Colonic mucosa (tissue), 4 donors: Measurements from ENCODE around the gene MRM2. TPM values are rescaled to one million over a fixed set of nuclear protein-coding genes. Genes with fewer than 3 reads are reported as not detected.

ENCODE experiments used
- DNase-seq: peaks from one replicate; pipeline ENCODE4 v3.0.0-alpha.2; 2020
- H3K27ac ChIP-seq: fragments of 200-600 bp; one replicate; pipeline ENCODE4 v1.8.0; 2021
- H3K27me3 ChIP-seq: fragments of 200-600 bp; one replicate; pipeline ENCODE4 v1.8.0; 2021
- H3K36me3 ChIP-seq: fragments of 200-600 bp; one replicate; pipeline ENCODE4 v1.8.0; 2021
- H3K4me1 ChIP-seq: fragments of 200-600 bp; one replicate; pipeline ENCODE4 v1.8.0; 2021; ENCODE audit warnings: mild to moderate bottlenecking
- H3K4me3 ChIP-seq: fragments of 200-600 bp; one replicate; pipeline ENCODE4 v1.8.0; 2021
- H3K9ac ChIP-seq, 2 donors: one replicate each; pipeline ENCODE4 v1.7.0; 2013; ENCODE audit warnings: control low read depth in 2 of 2, low read depth in 2 of 2, low read length in 2 of 2
- H3K9me3 ChIP-seq: fragments of 200-600 bp; one replicate; pipeline ENCODE4 v1.8.0; 2021
- CTCF ChIP-seq: fragments of 200-600 bp; IDR thresholded peaks from one replicate; pipeline ENCODE4 v1.8.0; 2022; ENCODE audit warnings: antibody characterized with exemption, mild to moderate bottlenecking
- intact Hi-C: fragments of 100-400 bp; cut with DNase I; formaldehyde crosslinking; loops from one replicate; pipeline ENCODE4 v1.14.1; 2022
- total RNA-seq, 2 donors: library from RNA; stranded (reverse); fragmentation: NEBNext Ultra II Directional in 1 of 2; extraction: Animal tissue kit (Norgen Biotek cat#: 25700) in 1 of 2; gene quantifications; one replicate each; pipeline ENCODE4 v1.2.1, GENCODE V29; 2021
- donor health status: healthy.
- donor health status: DM: no; HTN: no; CAD: no.
- donor health status: DM: no; HTN: no; CAD: no.

The MRM2 gene
- total RNA-seq, 2 donors from 2014 or later, result 17.3 to 27.0 TPM

- Histone ChIP-seq H3K27ac (no peak overlapping the region), H3K9ac (no peak overlapping the region), H3K27me3 (no peaks in the 10 kb centered on the region), H3K4me1 (no peaks in the 10 kb centered on the region), H3K9me3 (no peaks in the 10 kb centered on the region), H3K4me3 (no peak overlapping the region), H3K36me3 (no peaks in the 10 kb centered on the region)
- no peak for TF ChIP-seq CTCF
- intact Hi-C loops, result no loop called here
- DNase-seq, result no peak
Measured at GRCh38 chr7:2278026-2278425, 36.0 kb upstream of the MRM2 start.

- no peak for DNase-seq
- H3K9ac ChIP-seq, result no peak overlapping the region
- no peak overlapping the region for H3K27ac ChIP-seq
- H3K4me3 ChIP-seq, result no peak overlapping the region
- no peaks in the 10 kb centered on the region for H3K36me3 ChIP-seq
- intact Hi-C loops, result no loop called here
- H3K27me3 ChIP-seq, result no peaks in the 10 kb centered on the region
- no peaks in the 10 kb centered on the region for H3K9me3 ChIP-seq
- TF ChIP-seq CTCF, result no peak
- H3K4me1 ChIP-seq, result no peaks in the 10 kb centered on the region
Measured at GRCh38 chr7:2276107-2276506, 34.1 kb upstream of the MRM2 start.

- no peaks in the 10 kb centered on the region for H3K36me3 ChIP-seq
Measured at GRCh38 chr7:2275101-2275500, 33.1 kb upstream of the MRM2 start.

GRCh38 chr7:2274666-2275065, 32.7 kb upstream of the MRM2 start:
- H3K36me3 ChIP-seq, result no peaks in the 10 kb centered on the region
- intact Hi-C loops, result no loop called here
- no peak for DNase-seq

More at GRCh38 chr7:2275101-2275500, 33.1 kb upstream of the MRM2 start:
- no peaks in the 10 kb centered on the region for H3K4me1 ChIP-seq
- no peaks in the 10 kb centered on the region for H3K27me3 ChIP-seq
- H3K4me3 ChIP-seq, result no peak overlapping the region
- no peak for TF ChIP-seq CTCF
- H3K27ac ChIP-seq, result no peak overlapping the region
- H3K9me3 ChIP-seq, result no peaks in the 10 kb centered on the region
- no peak overlapping the region for H3K9ac ChIP-seq
- intact Hi-C loops, result no loop called here
- DNase-seq, result no peak

GRCh38 chr7:2273866-2274265, 31.9 kb upstream of the MRM2 start:
- Histone ChIP-seq H3K4me1 (no peaks in the 10 kb centered on the region), H3K4me3 (no peak overlapping the region), H3K9ac (no peak overlapping the region), H3K27ac (no peak overlapping the region), H3K36me3 (no peaks in the 10 kb centered on the region), H3K27me3 (no peaks in the 10 kb centered on the region), H3K9me3 (no peaks in the 10 kb centered on the region)
- TF ChIP-seq CTCF, result no peak
- intact Hi-C loops, result no loop called here
- no peak for DNase-seq

More at GRCh38 chr7:2274666-2275065, 32.7 kb upstream of the MRM2 start:
- Histone ChIP-seq H3K9me3 (no peaks in the 10 kb centered on the region), H3K27ac (no peak overlapping the region), H3K4me3 (no peak overlapping the region), H3K9ac (no peak overlapping the region), H3K27me3 (no peaks in the 10 kb centered on the region), H3K4me1 (no peaks in the 10 kb centered on the region)
- no peak for TF ChIP-seq CTCF

GRCh38 chr7:2272031-2272430, 30.0 kb upstream of the MRM2 start:
- DNase-seq, result no peak
- H3K36me3 ChIP-seq, result no peaks in the 10 kb centered on the region
- intact Hi-C loops, result no loop called here
- no peaks in the 10 kb centered on the region for H3K4me1 ChIP-seq
- H3K27ac ChIP-seq, result no peak overlapping the region
- H3K9me3 ChIP-seq, result no peaks in the 10 kb centered on the region
- H3K4me3 ChIP-seq, result no peak overlapping the region
- H3K27me3 ChIP-seq, result no peaks in the 10 kb centered on the region
- H3K9ac ChIP-seq, result no peak overlapping the region
- no peak for TF ChIP-seq CTCF
